Measurements from ENCODE around the gene SERPING1. TPM values are rescaled to one million over a fixed set of nuclear protein-coding genes. Genes with fewer than 3 reads are reported as not detected.

SERPING1 gene
- total RNA-seq, 1 experiment from 2014 or later, result 12.3 TPM

GRCh38 chr11:57614234-57614772 lies 16.8 kb downstream of the SERPING1 start:
- Histone ChIP-seq H3K27me3 (no peaks in the 10 kb centered on the region), H3K27ac (no peak overlapping the region), H3K9me3 (replicated peaks) (no peaks in the 10 kb centered on the region), H3K4me1 (no peaks in the 10 kb centered on the region), H3K4me3 (no peak overlapping the region), H3K36me3 (no peaks in the 10 kb centered on the region)
- DNase-seq, result no peak

- H3K27ac ChIP-seq, result no peak overlapping the region
- no peak overlapping the region for H3K4me3 ChIP-seq
Observed at GRCh38 chr11:57615308-57615707, 17.8 kb downstream of the SERPING1 start.

GRCh38 chr11:57616595-57616994 lies 19.1 kb downstream of the SERPING1 start:
- DNase-seq, result no peak
- Histone ChIP-seq H3K9me3 (replicated peaks) (peaks cover 10% of the 10 kb centered on the region; the same call in 1 of the 2 replicates), H3K4me3 (no peak overlapping the region), H3K27ac (no peak overlapping the region), H3K36me3 (no peaks in the 10 kb centered on the region), H3K27me3 (no peaks in the 10 kb centered on the region), H3K4me1 (no peaks in the 10 kb centered on the region)

More at GRCh38 chr11:57615308-57615707, 17.8 kb downstream of the SERPING1 start:
- no peaks in the 10 kb centered on the region for H3K27me3 ChIP-seq
- H3K36me3 ChIP-seq, result no peaks in the 10 kb centered on the region
- peaks cover 4% of the 10 kb centered on the region; the same call in 1 of the 2 replicates for H3K9me3 ChIP-seq (replicated peaks)
- no peak for DNase-seq
- no peaks in the 10 kb centered on the region for H3K4me1 ChIP-seq

- H3K36me3 ChIP-seq, result no peaks in the 10 kb centered on the region
- H3K9me3 ChIP-seq (replicated peaks), result peaks cover 10% of the 10 kb centered on the region; the same call in 1 of the 2 replicates
- no peaks in the 10 kb centered on the region for H3K27me3 ChIP-seq
- H3K4me3 ChIP-seq, result no peak overlapping the region
- DNase-seq, result no peak
- no peak overlapping the region for H3K27ac ChIP-seq
- no peaks in the 10 kb centered on the region for H3K4me1 ChIP-seq
Observed at GRCh38 chr11:57618438-57618837, 21.0 kb downstream of the SERPING1 start.

- no peaks in the 10 kb centered on the region for H3K27me3 ChIP-seq
- DNase-seq, result no peak
- H3K9me3 ChIP-seq (replicated peaks), result peaks cover 10% of the 10 kb centered on the region; the same call in 1 of the 2 replicates
- no peaks in the 10 kb centered on the region for H3K4me1 ChIP-seq
- H3K27ac ChIP-seq, result no peak overlapping the region
- no peaks in the 10 kb centered on the region for H3K36me3 ChIP-seq
- no peak overlapping the region for H3K4me3 ChIP-seq
Observed at GRCh38 chr11:57619331-57619730, 21.8 kb downstream of the SERPING1 start.

- H3K4me3 ChIP-seq, result no peak overlapping the region
- no peak overlapping the region for H3K27ac ChIP-seq
- H3K9me3 ChIP-seq (replicated peaks), result peaks cover 10% of the 10 kb centered on the region; the same call in 1 of the 2 replicates
- H3K4me1 ChIP-seq, result no peaks in the 10 kb centered on the region
- H3K27me3 ChIP-seq, result no peaks in the 10 kb centered on the region
- DNase-seq, result no peak
- H3K36me3 ChIP-seq, result no peaks in the 10 kb centered on the region
Observed at GRCh38 chr11:57620467-57620866, 23.0 kb downstream of the SERPING1 start.

- Histone ChIP-seq H3K36me3 (no peaks in the 10 kb centered on the region), H3K27ac (no peak overlapping the region), H3K4me3 (no peak overlapping the region), H3K9me3 (replicated peaks) (peaks cover 10% of the 10 kb centered on the region; the same call in 1 of the 2 replicates), H3K27me3 (no peaks in the 10 kb centered on the region), H3K4me1 (no peaks in the 10 kb centered on the region)
- no peak for DNase-seq
Observed at GRCh38 chr11:57622263-57622662, 24.8 kb downstream of the SERPING1 start.

- Histone ChIP-seq H3K4me3 (no peak overlapping the region), H3K9me3 (replicated peaks) (peaks cover 9% of the 10 kb centered on the region; the same call in 1 of the 2 replicates), H3K27ac (no peak overlapping the region), H3K27me3 (no peaks in the 10 kb centered on the region), H3K4me1 (peaks cover 11% of the 10 kb centered on the region), H3K36me3 (no peaks in the 10 kb centered on the region)
- no peak for DNase-seq
Observed at GRCh38 chr11:57624864-57625263, 27.4 kb downstream of the SERPING1 start.

GRCh38 chr11:57626895-57627294 lies 29.4 kb downstream of the SERPING1 start:
- Histone ChIP-seq H3K9me3 (replicated peaks) (no peaks in the 10 kb centered on the region), H3K27me3 (no peaks in the 10 kb centered on the region), H3K4me3 (no peak overlapping the region), H3K4me1 (peaks cover 24% of the 10 kb centered on the region), H3K27ac (no peak overlapping the region), H3K36me3 (no peaks in the 10 kb centered on the region)
- no peak for DNase-seq

GRCh38 chr11:57630171-57630570 lies 32.7 kb downstream of the SERPING1 start:
- H3K4me3 ChIP-seq, result no peak overlapping the region
- peaks cover 24% of the 10 kb centered on the region for H3K4me1 ChIP-seq
- H3K27ac ChIP-seq, result no peak overlapping the region
- H3K9me3 ChIP-seq (replicated peaks), result no peaks in the 10 kb centered on the region
- no peaks in the 10 kb centered on the region for H3K27me3 ChIP-seq
- DNase-seq, result no peak
- H3K36me3 ChIP-seq, result no peaks in the 10 kb centered on the region

- no peak for DNase-seq
- H3K27me3 ChIP-seq, result no peaks in the 10 kb centered on the region
- no peak overlapping the region for H3K4me3 ChIP-seq
- no peaks in the 10 kb centered on the region for H3K9me3 ChIP-seq (replicated peaks)
- no peak overlapping the region for H3K27ac ChIP-seq
- peaks cover 28% of the 10 kb centered on the region for H3K4me1 ChIP-seq
- no peaks in the 10 kb centered on the region for H3K36me3 ChIP-seq
Observed at GRCh38 chr11:57632116-57632515, 34.6 kb downstream of the SERPING1 start.

GRCh38 chr11:57633394-57634070 lies 36.0 kb downstream of the SERPING1 start:
- Histone ChIP-seq H3K4me1 (peaks cover 30% of the 10 kb centered on the region), H3K36me3 (peaks cover 3% of the 10 kb centered on the region), H3K27me3 (no peaks in the 10 kb centered on the region)

GRCh38 chr11:57634311-57634710 lies 36.8 kb downstream of the SERPING1 start:
- no peak overlapping the region for H3K4me3 ChIP-seq
- peaks cover 5% of the 10 kb centered on the region for H3K36me3 ChIP-seq
- H3K4me1 ChIP-seq, result peaks cover 23% of the 10 kb centered on the region
- no peaks in the 10 kb centered on the region for H3K9me3 ChIP-seq (replicated peaks)
- H3K27me3 ChIP-seq, result no peaks in the 10 kb centered on the region
- no peak for DNase-seq
- H3K27ac ChIP-seq, result no peak overlapping the region

More at GRCh38 chr11:57633394-57634070, 36.0 kb downstream of the SERPING1 start:
- DNase-seq, result no peak
- no peak overlapping the region for H3K4me3 ChIP-seq
- no peak overlapping the region for H3K27ac ChIP-seq
- no peaks in the 10 kb centered on the region for H3K9me3 ChIP-seq (replicated peaks)

- DNase-seq, result no peak
Observed at GRCh38 chr11:57635246-57635645, 37.8 kb downstream of the SERPING1 start.

GRCh38 chr11:57637626-57638004 lies 40.1 kb downstream of the SERPING1 start:
- Histone ChIP-seq H3K27me3 (no peaks in the 10 kb centered on the region), H3K4me3 (peak overlapping the region; percentile 99), H3K9me3 (replicated peaks) (no peaks in the 10 kb centered on the region), H3K27ac (peak overlapping the region; percentile 100), H3K4me1 (peaks cover 15% of the 10 kb centered on the region), H3K36me3 (peaks cover 21% of the 10 kb centered on the region)
- peak; percentile 95 for DNase-seq

More at GRCh38 chr11:57635246-57635645, 37.8 kb downstream of the SERPING1 start:
- Histone ChIP-seq H3K36me3 (peaks cover 5% of the 10 kb centered on the region), H3K4me1 (peaks cover 21% of the 10 kb centered on the region), H3K9me3 (replicated peaks) (no peaks in the 10 kb centered on the region), H3K27ac (no peak overlapping the region), H3K4me3 (no peak overlapping the region), H3K27me3 (no peaks in the 10 kb centered on the region)
